GM21723 (cell line): ENCODE results near the gene ARHGEF33.

Experiments used
- ATAC-seq: cut with Tn5 transposase; IDR thresholded peaks from one replicate; pipeline ENCODE4 v1.9.1; 2021; ENCODE audit warnings: mild to moderate bottlenecking, moderate library complexity; ENCODE audit not compliant: unreplicated experiment

ARHGEF33 gene

GRCh38 chr2:38951766-38952165 is 62.1 kb downstream of the ARHGEF33 start:
- no peak for ATAC-seq

- ATAC-seq = no peak
Observed at GRCh38 chr2:38957972-38958371, 68.3 kb downstream of the ARHGEF33 start.

- no peak for ATAC-seq
Observed at GRCh38 chr2:38959466-38959865, 69.8 kb downstream of the ARHGEF33 start.

GRCh38 chr2:38959938-38960608 is 70.4 kb downstream of the ARHGEF33 start:
- peak; percentile 80 for ATAC-seq

- ATAC-seq = no peak
Observed at GRCh38 chr2:38960609-38961320, 71.1 kb downstream of the ARHGEF33 start.

- no peak for ATAC-seq
Observed at GRCh38 chr2:38966006-38966405, 76.3 kb downstream of the ARHGEF33 start.

- no peak for ATAC-seq
Observed at GRCh38 chr2:38966678-38967077, 77.0 kb downstream of the ARHGEF33 start.

GRCh38 chr2:38968021-38968420 is 78.3 kb downstream of the ARHGEF33 start:
- ATAC-seq = no peak

GRCh38 chr2:38971377-38971776 is 81.7 kb downstream of the ARHGEF33 start:
- ATAC-seq = no peak

GRCh38 chr2:38973266-38973665 is 83.6 kb downstream of the ARHGEF33 start:
- no peak for ATAC-seq

GRCh38 chr2:38975042-38975441 is 85.4 kb downstream of the ARHGEF33 start:
- no peak for ATAC-seq

- no peak for ATAC-seq
Observed at GRCh38 chr2:38977047-38977446, 87.4 kb downstream of the ARHGEF33 start.

GRCh38 chr2:38978296-38978903 is 88.7 kb downstream of the ARHGEF33 start:
- ATAC-seq = no peak

- ATAC-seq = no peak
Observed at GRCh38 chr2:38978908-38979307, 89.2 kb downstream of the ARHGEF33 start.

- ATAC-seq = no peak
Observed at GRCh38 chr2:38981003-38981669, 91.5 kb downstream of the ARHGEF33 start.

GRCh38 chr2:38981670-38982357 is 92.1 kb downstream of the ARHGEF33 start:
- ATAC-seq = no peak

GRCh38 chr2:38982498-38982897 is 92.8 kb downstream of the ARHGEF33 start:
- ATAC-seq = no peak

GRCh38 chr2:38988716-38989115 is 99.0 kb downstream of the ARHGEF33 start:
- no peak for ATAC-seq

GRCh38 chr2:38991899-38992298 is 102.2 kb downstream of the ARHGEF33 start:
- no peak for ATAC-seq

- no peak for ATAC-seq
Observed at GRCh38 chr2:38997781-38998180, 108.1 kb downstream of the ARHGEF33 start.

GRCh38 chr2:39000552-39000951 is 110.9 kb downstream of the ARHGEF33 start:
- ATAC-seq = no peak
